ENCODE data around the gene CDKN2B-AS1. TPM values are rescaled to one million over a fixed set of nuclear protein-coding genes. Genes with fewer than 3 reads are reported as not detected.

Gene CDKN2B-AS1
- total and polyA plus RNA-seq, 2 donors from 2014 or later, result 0.82 TPM; not detected in 1

GRCh38 chr9:22119522-22120158, 125.0 kb downstream of the CDKN2B-AS1 start:
- DNase-seq (no peak), FAIRE-seq (no peak)
- Histone ChIP-seq H3K9me3 (ENCODE audit: control insufficient read depth in 2 of 3, insufficient read depth in 1 of 3, low read length in 3 of 3) (no peaks in the 10 kb centered on the region), H3K27ac (ENCODE audit: low read depth in 2 of 2, low read length in 2 of 2) (no peak overlapping the region), H3K27me3 (ENCODE audit: control insufficient read depth, insufficient read depth, low read length) (no peaks in the 10 kb centered on the region), H3K36me3 (ENCODE audit: control insufficient read depth in 2 of 3, insufficient read depth in 3 of 3, low read length in 3 of 3) (no peaks in the 10 kb centered on the region), H3K4me1 (ENCODE audit: control insufficient read depth in 2 of 3, insufficient read depth in 2 of 3, low read depth in 1 of 3, low read length in 3 of 3) (no peaks in the 10 kb centered on the region), H3K9ac (ENCODE audit: low read length in 3 of 3) (no peak overlapping the region), H3K4me3 (ENCODE audit: low read length in 3 of 3) (no peak overlapping the region)
- intact Hi-C loops (cut with DNase I), result no loop called here
- TF ChIP-seq CTCF (IDR thresholded peaks at IDR 0.05; ENCODE audit: borderline replicate concordance, extremely low read depth, insufficient read depth), result no peak

GRCh38 chr9:22120159-22120549, 125.6 kb downstream of the CDKN2B-AS1 start:
- FAIRE-seq, result no peak

GRCh38 chr9:22120595-22120994, 126.0 kb downstream of the CDKN2B-AS1 start:
- Histone ChIP-seq H3K27ac (ENCODE audit: low read depth in 2 of 2, low read length in 2 of 2) (no peak overlapping the region), H3K9ac (ENCODE audit: low read length in 3 of 3) (no peak overlapping the region), H3K27me3 (ENCODE audit: control insufficient read depth, insufficient read depth, low read length) (no peaks in the 10 kb centered on the region), H3K36me3 (ENCODE audit: control insufficient read depth in 2 of 3, insufficient read depth in 3 of 3, low read length in 3 of 3) (no peaks in the 10 kb centered on the region), H3K9me3 (ENCODE audit: control insufficient read depth in 2 of 3, insufficient read depth in 1 of 3, low read length in 3 of 3) (no peaks in the 10 kb centered on the region), H3K4me3 (ENCODE audit: low read length in 3 of 3) (no peak overlapping the region), H3K4me1 (ENCODE audit: control insufficient read depth in 2 of 3, insufficient read depth in 2 of 3, low read depth in 1 of 3, low read length in 3 of 3) (no peaks in the 10 kb centered on the region)
- FAIRE-seq (no peak), DNase-seq (no peak)
- intact Hi-C loops (cut with DNase I), result no loop called here
- TF ChIP-seq CTCF (IDR thresholded peaks at IDR 0.05; ENCODE audit: borderline replicate concordance, extremely low read depth, insufficient read depth), result no peak

More at GRCh38 chr9:22120159-22120549, 125.6 kb downstream of the CDKN2B-AS1 start:
- DNase-seq, result no peak
- no peak overlapping the region for H3K27ac ChIP-seq (ENCODE audit: low read depth in 2 of 2, low read length in 2 of 2)
- H3K9me3 ChIP-seq (ENCODE audit: control insufficient read depth in 2 of 3, insufficient read depth in 1 of 3, low read length in 3 of 3), result no peaks in the 10 kb centered on the region
- intact Hi-C loops (cut with DNase I), result no loop called here
- no peak overlapping the region for H3K4me3 ChIP-seq (ENCODE audit: low read length in 3 of 3)
- H3K4me1 ChIP-seq (ENCODE audit: control insufficient read depth in 2 of 3, insufficient read depth in 2 of 3, low read depth in 1 of 3, low read length in 3 of 3), result no peaks in the 10 kb centered on the region
- no peaks in the 10 kb centered on the region for H3K36me3 ChIP-seq (ENCODE audit: control insufficient read depth in 2 of 3, insufficient read depth in 3 of 3, low read length in 3 of 3)
- no peak overlapping the region for H3K9ac ChIP-seq (ENCODE audit: low read length in 3 of 3)
- TF ChIP-seq CTCF (IDR thresholded peaks at IDR 0.05; ENCODE audit: borderline replicate concordance, extremely low read depth, insufficient read depth), result no peak
- no peaks in the 10 kb centered on the region for H3K27me3 ChIP-seq (ENCODE audit: control insufficient read depth, insufficient read depth, low read length)

All from kidney (tissue), 14 donors.